Measurements from ENCODE around the gene NR1D2. TPM values are rescaled to one million over a fixed set of nuclear protein-coding genes. Genes with fewer than 3 reads are reported as not detected.
"Not testable (repeated sequence)": the region's sequence is repeated elsewhere in the genome, so short reads cannot be mapped to it uniquely, and the experiment has no call there.

NR1D2 gene
- total RNA-seq, 5 donors from 2014 or later (not counting 1 experiment from before 2014, with no cell fraction given): 44.4 to 96.7 (median 51.7) TPM

GRCh38 chr3:24023197-24023596 is 78.1 kb downstream of the NR1D2 start:
- Mint-ChIP-seq H3K27ac (no peak overlapping the region), H3K36me3 (no peaks in the 10 kb centered on the region), H3K9me3 (no peaks in the 10 kb centered on the region), H3K4me1 (no peaks in the 10 kb centered on the region), H3K4me3 (no peak overlapping the region), H3K27me3 (peaks cover 0 to 2% of the 10 kb centered on the region in 2 donors)
- Histone ChIP-seq H3K9me3 (no peaks in the 10 kb centered on the region), H3K4me3 (ENCODE audit: control insufficient read depth in 1 of 2, extremely low read depth in 1 of 2, low read length in 1 of 2) (no peak overlapping the region), H3K27ac (ENCODE audit: low read length) (no peak overlapping the region), H3K27me3 (replicated peaks in 1 of 2; ENCODE audit: control insufficient read depth in 2 of 2, extremely low read depth in 1 of 2, insufficient read depth in 2 of 2, low read length in 1 of 2) (peaks cover 0 to 2% of the 10 kb centered on the region in 2 experiments), H3K4me1 (ENCODE audit: control insufficient read depth in 1 of 2, extremely low read depth in 1 of 2, insufficient read depth in 2 of 2, low read length in 2 of 2) (no peaks in the 10 kb centered on the region), H3K36me3 (ENCODE audit: control insufficient read depth in 2 of 2, extremely low read depth in 1 of 2, insufficient read depth in 1 of 2, low read length in 1 of 2) (no peaks in the 10 kb centered on the region)
- 93% methylated on average over 3 of the region's 3 CpGs for WGBS (ENCODE audit: insufficient coverage)
- POLR2A ChIA-PET: no interaction called here
- CTCF ChIA-PET: interaction anchor here in 1 of 2 donors (0.6 to 0.7 kb wide), 2 partner anchors 31 to 65 kb away, joined by 3 to 6 read pairs; no protein-coding TSS in a partner anchor
- ATAC-seq (replicated peaks in 1 of 4): no peak
- DNase-seq: no peak

- H3K9me3 Mint-ChIP-seq: peaks cover 0 to 2% (median 0%) of the 10 kb centered on the region in 3 donors
- Histone ChIP-seq H3K4me1 (ENCODE audit: control insufficient read depth in 1 of 2, extremely low read depth in 1 of 2, insufficient read depth in 2 of 2, low read length in 2 of 2) (no peaks in the 10 kb centered on the region), H3K27me3 (replicated peaks in 1 of 2; ENCODE audit: control insufficient read depth in 2 of 2, extremely low read depth in 1 of 2, insufficient read depth in 2 of 2, low read length in 1 of 2) (no peaks in the 10 kb centered on the region), H3K36me3 (ENCODE audit: control insufficient read depth in 2 of 2, extremely low read depth in 1 of 2, insufficient read depth in 1 of 2, low read length in 1 of 2) (no peaks in the 10 kb centered on the region), H3K27ac (ENCODE audit: low read length) (no peak overlapping the region), H3K4me3 (ENCODE audit: control insufficient read depth in 1 of 2, extremely low read depth in 1 of 2, low read length in 1 of 2) (no peak overlapping the region), H3K9me3 (no peaks in the 10 kb centered on the region)
- no peak for ATAC-seq (replicated peaks in 1 of 4)
- peaks cover 0 to 2% of the 10 kb centered on the region in 2 donors for H3K27me3 Mint-ChIP-seq
- H3K27ac Mint-ChIP-seq: no peak overlapping the region
- DNase-seq: no peak
- no peaks in the 10 kb centered on the region for H3K4me1 Mint-ChIP-seq
- WGBS (ENCODE audit: insufficient coverage): 67% methylated on average over 1 of the region's 3 CpGs
- ChIA-PET POLR2A (no interaction called here), CTCF (no interaction called here)
- H3K4me3 Mint-ChIP-seq: no peak overlapping the region
- H3K36me3 Mint-ChIP-seq: no peaks in the 10 kb centered on the region
Observed at GRCh38 chr3:24025805-24026204, 80.7 kb downstream of the NR1D2 start.

- H3K27ac ChIP-seq (ENCODE audit: low read length); H3K4me1 Mint-ChIP-seq; H3K27me3 Mint-ChIP-seq; H3K27me3 ChIP-seq (replicated peaks in 1 of 2; ENCODE audit: control insufficient read depth in 2 of 2, extremely low read depth in 1 of 2, insufficient read depth in 2 of 2, low read length in 1 of 2); H3K9me3 ChIP-seq; H3K36me3 Mint-ChIP-seq; H3K27ac Mint-ChIP-seq; H3K36me3 ChIP-seq (ENCODE audit: control insufficient read depth in 2 of 2, extremely low read depth in 1 of 2, insufficient read depth in 1 of 2, low read length in 1 of 2); CTCF ChIA-PET; ATAC-seq (replicated peaks in 1 of 4); H3K9me3 Mint-ChIP-seq; DNase-seq; POLR2A ChIA-PET; H3K4me1 ChIP-seq (ENCODE audit: control insufficient read depth in 1 of 2, extremely low read depth in 1 of 2, insufficient read depth in 2 of 2, low read length in 2 of 2); H3K4me3 Mint-ChIP-seq; H3K4me3 ChIP-seq (ENCODE audit: control insufficient read depth in 1 of 2, extremely low read depth in 1 of 2, low read length in 1 of 2): not testable (repeated sequence)
- WGBS (ENCODE audit: insufficient coverage): no CpG with 5 or more reads among the region's 4 CpGs
Observed at GRCh38 chr3:24026665-24027064, 81.6 kb downstream of the NR1D2 start.

- no peak for ATAC-seq (replicated peaks in 1 of 4)
- H3K4me3 Mint-ChIP-seq: no peak overlapping the region
- CTCF ChIA-PET: no interaction called here
- no peaks in the 10 kb centered on the region for H3K27me3 ChIP-seq (replicated peaks in 1 of 2; ENCODE audit: control insufficient read depth in 2 of 2, extremely low read depth in 1 of 2, insufficient read depth in 2 of 2, low read length in 1 of 2)
- H3K27ac Mint-ChIP-seq: no peak overlapping the region
- no peaks in the 10 kb centered on the region for H3K4me1 Mint-ChIP-seq
- H3K36me3 Mint-ChIP-seq: no peaks in the 10 kb centered on the region
- H3K36me3 ChIP-seq (ENCODE audit: control insufficient read depth in 2 of 2, extremely low read depth in 1 of 2, insufficient read depth in 1 of 2, low read length in 1 of 2): no peaks in the 10 kb centered on the region
- WGBS (ENCODE audit: insufficient coverage): 100% methylated on average over 1 of the region's 3 CpGs
- no peaks in the 10 kb centered on the region for H3K4me1 ChIP-seq (ENCODE audit: control insufficient read depth in 1 of 2, extremely low read depth in 1 of 2, insufficient read depth in 2 of 2, low read length in 2 of 2)
- peaks cover 2 to 3% of the 10 kb centered on the region in 2 donors for H3K27me3 Mint-ChIP-seq
- H3K27ac ChIP-seq (ENCODE audit: low read length): no peak overlapping the region
- H3K9me3 Mint-ChIP-seq: peaks cover 0 to 8% (median 7%) of the 10 kb centered on the region in 3 donors
- POLR2A ChIA-PET: no interaction called here
- no peaks in the 10 kb centered on the region for H3K9me3 ChIP-seq
- DNase-seq: no peak
- H3K4me3 ChIP-seq (ENCODE audit: control insufficient read depth in 1 of 2, extremely low read depth in 1 of 2, low read length in 1 of 2): no peak overlapping the region
Observed at GRCh38 chr3:24027946-24028345, 82.9 kb downstream of the NR1D2 start.

Other genes with a start within 250 kb of the NR1D2 start
- 10 to 100 TPM; 39.1 to 71.8 (median 51.6) TPM for gene UBE2E1, start 139.3 kb upstream of the NR1D2 start, total RNA-seq
- gene NKIRAS1, start 28.3 kb upstream of the NR1D2 start, total RNA-seq: 1 to 10 TPM; 2.2 to 4.1 (median 3.6) TPM
- 1,000 to 10,000 TPM; 1,997 to 2,171 (median 2,116) TPM for gene RPL15, start 28.2 kb upstream of the NR1D2 start, total RNA-seq